A549 (cell line): ENCODE data around the gene PJVK. TPM values are rescaled to one million over a fixed set of nuclear protein-coding genes. Genes with fewer than 3 reads are reported as not detected.

Experiments
- ATAC-seq, 2 experiments: fragments of 200-7000 bp in 1 of 2; fragments of >200 bp in 1 of 2; cut with Nextera tagmentation in 1 of 2; cut with Tn5 transposase in 1 of 2; 3 replicates each; pipeline versions ENCODE4 v1.8.0 to v1.9.1; 2018 to 2020; ENCODE audit warnings: mild to moderate bottlenecking in 1 of 2, moderate library complexity in 1 of 2
- CTCF ChIA-PET: fragments of 300-600 bp; sonication (Branson Sonifier 250); formaldehyde crosslinking; extraction: SDS; loops from one replicate; lab custom pipeline; 2021; ENCODE audit warnings: antibody characterized with exemption, inconsistent platforms; lab: Yijun Ruan, JAX
- POLR2A ChIA-PET: fragments of 350-600 bp; formaldehyde crosslinking; extraction: SDS; loops from one replicate; lab custom pipeline; 2021; ENCODE audit warnings: antibody characterized with exemption, inconsistent platforms; lab: Yijun Ruan, JAX
- DNase-seq, 2 experiments: peaks; one replicate each; pipeline versions ENCODE4 v3.0.0 to v3.0.0-alpha.2; 2011 to 2016; ENCODE audit warnings: low read depth in 1 of 2, low spot score in 1 of 2
- FAIRE-seq: peaks from 2 replicates; lab custom pipeline; 2011; peaks lifted over from hg19 to GRCh38; lab: Jason Lieb, UNC
- H3K27ac ChIP-seq, 2 experiments: fragments of >200 bp; sonication (Bioruptor Twin); formaldehyde crosslinking; 3 replicates each; pipeline ENCODE4 v1.5.1; 2016 to 2017
- H3K4me1 ChIP-seq: fragments of >200 bp; sonication (Bioruptor Twin); formaldehyde crosslinking; 3 replicates; pipeline ENCODE4 v1.6.1; 2016
- H3K4me2 ChIP-seq: fragments of >200 bp; sonication (Bioruptor Twin); formaldehyde crosslinking; 3 replicates; pipeline ENCODE4 v1.6.1; 2016
- H3K4me3 ChIP-seq: fragments of >200 bp; sonication (Bioruptor Twin); formaldehyde crosslinking; 3 replicates; pipeline ENCODE4 v1.5.1; 2016
- H3K9me3 ChIP-seq: fragments of >200 bp; sonication (Bioruptor Twin); formaldehyde crosslinking; 3 replicates; pipeline ENCODE4 v1.6.1; 2016
- BHLHE40 ChIP-seq: IDR thresholded peaks from 2 replicates; pipeline ENCODE4 v1.6.1; 2012; ENCODE audit warnings: low read depth, low read length, inconsistent platforms
- CEBPB ChIP-seq, 2 experiments: fragments of >200 bp in 1 of 2; sonication (Bioruptor Twin) in 1 of 2; formaldehyde crosslinking in 1 of 2; IDR thresholded peaks; 2 replicates each; pipeline ENCODE4 v1.6.1; 2012 to 2016
- CHD2 ChIP-seq: fragments of 150-350 bp; IDR thresholded peaks from 2 replicates; pipeline ENCODE4 v1.6.1; 2014; ENCODE audit warnings: low read length; ENCODE audit not compliant: partially characterized antibody
- EHMT2 ChIP-seq: fragments of 200-600 bp; sonication (generic); IDR thresholded peaks from 2 replicates; pipeline ENCODE4 v1.6.1; 2016; ENCODE audit warnings: antibody characterized with exemption, low read depth, mild to moderate bottlenecking, moderate library complexity
- ELK1 ChIP-seq: fragments of 150-350 bp; IDR thresholded peaks from 2 replicates; pipeline ENCODE4 v1.6.1; 2014; ENCODE audit warnings: low read depth, mild to moderate bottlenecking, low read length
- EP300 ChIP-seq, 2 experiments: fragments of >200 bp; sonication (Bioruptor Twin); formaldehyde crosslinking; IDR thresholded peaks; 2 replicates in 1 of 2; 3 replicates in 1 of 2; pipeline ENCODE4 v1.6.1; 2016 to 2017
- FOSL2 ChIP-seq, 2 experiments: fragments of 450-650 bp in 1 of 2; fragments of >200 bp in 1 of 2; sonication (Bioruptor Twin) in 1 of 2; formaldehyde crosslinking; IDR thresholded peaks; 2 replicates each; pipeline versions ENCODE4 v1.5.0 to v1.6.1; 2016 to 2020; ENCODE audit warnings: mild to moderate bottlenecking in 1 of 2, moderate library complexity in 1 of 2
- HDAC2 ChIP-seq: fragments of 200-600 bp; sonication (generic); IDR thresholded peaks from 2 replicates; pipeline ENCODE4 v1.6.1; 2016
- HEYL ChIP-seq: fragments of 250-450 bp; sonication (Bioruptor Pico); IDR thresholded peaks from 2 replicates; pipeline ENCODE4 v1.8.0; 2021; ENCODE audit warnings: mild to moderate bottlenecking, moderate library complexity
- HOXA7 ChIP-seq: fragments of 250-450 bp; sonication (Bioruptor Pico); IDR thresholded peaks from 2 replicates; pipeline ENCODE4 v1.5.0; 2020; ENCODE audit warnings: mild to moderate bottlenecking, moderate library complexity
- HOXB13 ChIP-seq: fragments of 250-450 bp; sonication (Bioruptor Pico); IDR thresholded peaks from 2 replicates; pipeline ENCODE4 v1.5.0; 2020; ENCODE audit warnings: low read depth, mild to moderate bottlenecking, moderate library complexity
- HOXB5 ChIP-seq: fragments of 250-450 bp; sonication (Bioruptor Pico); IDR thresholded peaks from 2 replicates; pipeline ENCODE4 v1.5.0; 2020; ENCODE audit warnings: mild to moderate bottlenecking, moderate library complexity
- JUNB ChIP-seq: fragments of >200 bp; sonication (Bioruptor Twin); formaldehyde crosslinking; IDR thresholded peaks from 2 replicates; pipeline ENCODE4 v1.6.1; 2016
- KDM1A ChIP-seq: fragments of 200-600 bp; sonication (generic); IDR thresholded peaks from 2 replicates; pipeline ENCODE4 v1.6.1; 2016; ENCODE audit warnings: low read depth, mild to moderate bottlenecking
- KDM5A ChIP-seq: fragments of 200-600 bp; sonication (generic); IDR thresholded peaks from 2 replicates; pipeline ENCODE4 v1.6.1; 2016; ENCODE audit warnings: antibody characterized with exemption, mild to moderate bottlenecking
- MAX ChIP-seq: IDR thresholded peaks from 2 replicates; pipeline ENCODE4 v1.6.1; 2012
- MAZ ChIP-seq: fragments of 150-350 bp; IDR thresholded peaks from 2 replicates; pipeline ENCODE4 v1.6.1; 2014; ENCODE audit warnings: antibody characterized with exemption, low read depth, low read length, borderline replicate concordance
- NFE2L2 ChIP-seq: fragments of 150-350 bp; conservative IDR thresholded peaks from 2 replicates; pipeline ENCODE4 v1.6.1; 2014; ENCODE audit warnings: low read length
- NPAS2 ChIP-seq: fragments of 250-450 bp; sonication (Bioruptor Pico); IDR thresholded peaks from 2 replicates; pipeline ENCODE4 v1.8.0; 2022; ENCODE audit warnings: mild to moderate bottlenecking, moderate library complexity, borderline replicate concordance
- PBX3 ChIP-seq: IDR thresholded peaks from 2 replicates; pipeline ENCODE4 v1.6.1; 2012
- POLR2AphosphoS2 ChIP-seq: conservative IDR thresholded peaks from 2 replicates; pipeline ENCODE4 v1.6.1; 2012; ENCODE audit warnings: low read length, improper control_type of control experiment, inconsistent platforms
- RAD21 ChIP-seq, 2 experiments: fragments of >200 bp in 1 of 2; sonication (Bioruptor Twin) in 1 of 2; formaldehyde crosslinking in 1 of 2; IDR thresholded peaks in 1 of 2; conservative IDR thresholded peaks in 1 of 2; 2 replicates in 1 of 2; 3 replicates in 1 of 2; pipeline ENCODE4 v1.6.1; 2012 to 2018; ENCODE audit warnings: inconsistent platforms in 1 of 2
- RCOR1 ChIP-seq: fragments of 150-350 bp; IDR thresholded peaks from 2 replicates; pipeline ENCODE4 v1.6.1; 2014; ENCODE audit warnings: antibody characterized with exemption, low read length, low read depth
- SREBF2 ChIP-seq: fragments of 450-650 bp; IDR thresholded peaks from 2 replicates; pipeline ENCODE4 v1.6.1; 2014; ENCODE audit warnings: mild to moderate bottlenecking, moderate library complexity
- TFCP2L1 ChIP-seq: fragments of 250-450 bp; sonication (Bioruptor Pico); IDR thresholded peaks from 2 replicates; pipeline ENCODE4 v1.5.0; 2021; ENCODE audit warnings: mild to moderate bottlenecking
- ZNF302 ChIP-seq: fragments of 250-450 bp; sonication (Bioruptor Pico); IDR thresholded peaks from 2 replicates; pipeline ENCODE4 v1.9.0; 2021; ENCODE audit warnings: inconsistent platforms, mild to moderate bottlenecking, moderate library complexity
- WGBS: methylation state at CpG from one replicate; pipeline ENCODE4 v1.1.6; 2017; ENCODE audit errors: missing lambda C conversion rate; 5-methylcytosine and 5-hydroxymethylcytosine counted together
- polyA plus RNA-seq, 4 experiments: library from polyadenylated mRNA; depleted of rRNA in 3 of 4; stranded (reverse); fragments of >200 nt; fragmentation: RNase III in 1 of 4; extraction: RNeasy Plus Mini Kit Qiagen cat#74134 plus additional on column Dnase treatment in 1 of 4; gene quantifications; 2 replicates in 3 of 4; 3 replicates in 1 of 4; pipeline ENCODE4 v1.2.3, GENCODE V29; 2011 to 2017
- TF ChIP-seq, protein P1 (sequence below): fragments of >200 bp; sonication (Bioruptor Twin); formaldehyde crosslinking; IDR thresholded peaks from 3 replicates; pipeline ENCODE4 v1.6.1; 2016

The PJVK gene
- polyA plus RNA-seq, 2 of the 4 experiments (the other 2 are of a cell fraction): 3.6 to 10.1 TPM

GRCh38 chr2:178476477-178476876 is 25.3 kb downstream of the PJVK start:
- ATAC-seq (no peak), DNase-seq (no peak), FAIRE-seq (no peak)
- no peak overlapping the region for H3K27ac ChIP-seq
- no peak overlapping the region for H3K4me3 ChIP-seq
- peaks cover 23% of the 10 kb centered on the region for H3K4me1 ChIP-seq
- no peak for TF ChIP-seq POLR2AphosphoS2
- no peak for TF ChIP-seq PBX3
- no peak for TF ChIP-seq NFE2L2
- no peak for TF ChIP-seq EHMT2
- no peak for TF ChIP-seq KDM5A
- TF ChIP-seq TFCP2L1 (CRISPR knock-in tag): no peak
- TF ChIP-seq KDM1A: no peak
- TF ChIP-seq, protein P1, sequence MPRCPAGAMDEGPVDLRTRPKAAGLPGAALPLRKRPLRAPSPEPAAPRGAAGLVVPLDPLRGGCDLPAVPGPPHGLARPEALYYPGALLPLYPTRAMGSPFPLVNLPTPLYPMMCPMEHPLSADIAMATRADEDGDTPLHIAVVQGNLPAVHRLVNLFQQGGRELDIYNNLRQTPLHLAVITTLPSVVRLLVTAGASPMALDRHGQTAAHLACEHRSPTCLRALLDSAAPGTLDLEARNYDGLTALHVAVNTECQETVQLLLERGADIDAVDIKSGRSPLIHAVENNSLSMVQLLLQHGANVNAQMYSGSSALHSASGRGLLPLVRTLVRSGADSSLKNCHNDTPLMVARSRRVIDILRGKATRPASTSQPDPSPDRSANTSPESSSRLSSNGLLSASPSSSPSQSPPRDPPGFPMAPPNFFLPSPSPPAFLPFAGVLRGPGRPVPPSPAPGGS: no peak
- TF ChIP-seq HOXA7 (CRISPR knock-in tag): no peak
- TF ChIP-seq MAX: no peak
- no peak for TF ChIP-seq MAZ
- no peak for TF ChIP-seq HEYL
- TF ChIP-seq EP300 (IDR thresholded peaks at IDR 0.05): no peak
- no peak for TF ChIP-seq HDAC2
- TF ChIP-seq JUNB: no peak
- no peak for TF ChIP-seq NPAS2
- no peak for TF ChIP-seq CHD2
- no peak for TF ChIP-seq FOSL2 (IDR thresholded peaks at IDR 0.05)
- no peak for TF ChIP-seq FOSL2 (CRISPR knock-in tag; IDR thresholded peaks at IDR 0.05)
- no peak for TF ChIP-seq ZNF302 (CRISPR knock-in tag)
- no peak for TF ChIP-seq SREBF2
- H3K4me2 ChIP-seq: no peak overlapping the region
- ChIA-PET POLR2A (interaction anchor here (0.9 kb wide), 1 partner anchor 25 kb away, joined by 4 read pairs; the partner anchor contains the start of genes PJVK and PRKRA), CTCF (interaction anchor here (2.1 kb wide), 1 partner anchor 26 kb away, joined by 4 read pairs; no protein-coding TSS in a partner anchor)
- no peaks in the 10 kb centered on the region for H3K9me3 ChIP-seq

DNA sequence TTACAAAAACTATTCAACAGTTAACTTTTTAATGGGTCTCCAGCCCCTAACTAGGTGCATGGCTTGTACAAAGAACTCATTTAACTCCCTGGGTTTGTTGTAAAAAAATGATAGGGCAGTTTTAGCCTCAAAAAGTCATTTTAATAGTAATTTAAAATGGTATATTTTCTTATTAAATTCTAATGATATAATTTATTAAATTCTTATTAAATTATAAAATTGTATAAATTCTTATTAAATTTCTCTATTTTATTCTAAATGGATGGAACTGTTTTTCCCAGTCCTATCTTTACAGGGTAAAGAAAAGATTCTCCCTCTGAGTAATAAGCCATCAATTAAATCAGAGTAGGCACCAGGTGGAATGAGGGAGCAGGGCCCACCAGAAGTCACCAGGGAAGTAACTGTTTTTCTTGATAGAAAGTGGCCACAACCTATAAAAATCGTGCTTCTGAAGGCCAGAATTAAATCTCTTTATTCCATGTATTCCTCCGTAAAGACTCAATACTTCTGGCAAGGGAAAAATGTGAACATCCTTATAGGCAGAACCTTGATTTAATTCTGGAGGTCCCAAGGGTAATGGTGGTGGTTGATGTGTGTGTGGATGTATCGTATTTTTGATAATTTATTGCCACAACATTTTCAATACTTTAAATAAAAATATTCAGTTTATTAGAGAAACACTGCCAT is 26.4 kb downstream of the PJVK start:
- CTCF ChIA-PET: no interaction called here
- Histone ChIP-seq H3K27ac (peak overlapping the region; percentile 82 to 92; a peak in 5 of 6 replicates), H3K4me1 (peaks cover 34% of the 10 kb centered on the region), H3K4me2 (peak overlapping the region; percentile 74), H3K9me3 (no peaks in the 10 kb centered on the region), H3K4me3 (peak overlapping the region; percentile 68)
- ATAC-seq (no peak), DNase-seq (no peak), FAIRE-seq (no peak)
- TF ChIP-seq BHLHE40: no peak
- no peak for TF ChIP-seq CEBPB (IDR thresholded peaks at IDR 0.05)
- TF ChIP-seq HOXB5 (CRISPR knock-in tag): no peak
- TF ChIP-seq HOXB13: no peak
- TF ChIP-seq POLR2AphosphoS2: no peak
- no peak for TF ChIP-seq CHD2
- no peak for TF ChIP-seq RCOR1
- TF ChIP-seq RAD21 (conservative IDR thresholded peaks at IDR 0.05 in 1 of 2, IDR thresholded peaks at IDR 0.05 in 1 of 2): no peak
- no peak for TF ChIP-seq ELK1
- WGBS: 12% methylated on average over 3 of the region's 3 CpGs
- POLR2A ChIA-PET: interaction anchor here (4.1 kb wide), 1 partner anchor 26 kb away, joined by 35 read pairs; the partner anchor contains the start of genes PJVK and PRKRA
